GM18873 (cell line): ENCODE measurements around the gene ABCA3.
A peak's percentile ranks its signal among the peaks of the same experiment; 100 is the strongest.
"Not testable (repeated sequence)": the region's sequence is repeated elsewhere in the genome, so short reads cannot be mapped to it uniquely, and the experiment has no call there.

Experiments
- ATAC-seq: cut with Tn5 transposase; IDR thresholded peaks from one replicate; pipeline ENCODE4 v1.9.1; 2021; ENCODE audit warnings: mild to moderate bottlenecking, moderate library complexity, moderate number of reproducible peaks; ENCODE audit not compliant: unreplicated experiment, low FRiP score

ABCA3 gene

GRCh38 chr16:2340564-2341455 lies at the start of gene ABCA3:
ABCA3 (minus strand) TSS chr16:2340728; CDS start chr16:2326466, 14,262 bp downstream.
- ATAC-seq, result peak; percentile 61

- ATAC-seq, result no peak
Measured at GRCh38 chr16:2388875-2389433, 48.4 kb upstream of the ABCA3 start.

- no peak for ATAC-seq
Measured at GRCh38 chr16:2388139-2388874, 47.8 kb upstream of the ABCA3 start.

GRCh38 chr16:2386990-2387389 lies 46.5 kb upstream of the ABCA3 start:
- no peak for ATAC-seq

- not testable (repeated sequence) for ATAC-seq
Measured at GRCh38 chr16:2385982-2386381, 45.5 kb upstream of the ABCA3 start.

- no peak for ATAC-seq
Measured at GRCh38 chr16:2385190-2385836, 44.8 kb upstream of the ABCA3 start.

- ATAC-seq, result no peak
Measured at GRCh38 chr16:2384426-2384825, 43.9 kb upstream of the ABCA3 start.

- no peak for ATAC-seq
Measured at GRCh38 chr16:2383501-2383900, 43.0 kb upstream of the ABCA3 start.

- no peak for ATAC-seq
Measured at GRCh38 chr16:2374644-2375043, 34.1 kb upstream of the ABCA3 start.

GRCh38 chr16:2373176-2373575 lies 32.6 kb upstream of the ABCA3 start:
- ATAC-seq, result no peak

GRCh38 chr16:2372684-2373083 lies 32.2 kb upstream of the ABCA3 start:
- ATAC-seq, result no peak

- ATAC-seq, result no peak
Measured at GRCh38 chr16:2371421-2371820, 30.9 kb upstream of the ABCA3 start.

- no peak for ATAC-seq
Measured at GRCh38 chr16:2370721-2371120, 30.2 kb upstream of the ABCA3 start.

GRCh38 chr16:2366660-2367309 lies 26.3 kb upstream of the ABCA3 start:
- no peak for ATAC-seq

- ATAC-seq, result no peak
Measured at GRCh38 chr16:2365397-2366294, 25.1 kb upstream of the ABCA3 start.

GRCh38 chr16:2364638-2365210 lies 24.2 kb upstream of the ABCA3 start:
- no peak for ATAC-seq

GRCh38 chr16:2362218-2362617 lies 21.7 kb upstream of the ABCA3 start:
- no peak for ATAC-seq

GRCh38 chr16:2361129-2361528 lies 20.6 kb upstream of the ABCA3 start:
- ATAC-seq, result no peak

- no peak for ATAC-seq
Measured at GRCh38 chr16:2359919-2360318, 19.4 kb upstream of the ABCA3 start.
